ENCODE measurements around the gene NUP85. TPM values are rescaled to one million over a fixed set of nuclear protein-coding genes. Genes with fewer than 3 reads are reported as not detected.
"Not testable (repeated sequence)": the region's sequence is repeated elsewhere in the genome, so short reads cannot be mapped to it uniquely, and the experiment has no call there.

Gene NUP85
- total RNA-seq, 2 donors from 2014 or later, result 75.0 to 75.3 TPM

- Mint-ChIP-seq H3K27ac (peak overlapping the region; percentile 93), H3K27me3 (no peaks in the 10 kb centered on the region), H3K36me3 (ENCODE audit: low read depth) (no peaks in the 10 kb centered on the region), H3K4me1 (peaks cover 24% of the 10 kb centered on the region), H3K4me3 (peak overlapping the region; percentile 97)
- H3K9me3 ChIP-seq (ENCODE audit: control insufficient read depth, low read length, poor library complexity, severe bottlenecking), result no peaks in the 10 kb centered on the region
- DNase-seq (no peak), ATAC-seq (peak; percentile 4)
These were observed 23.2 kb upstream of the NUP85 start for GRCh38 chr17:75182319-75182568.

DNA sequence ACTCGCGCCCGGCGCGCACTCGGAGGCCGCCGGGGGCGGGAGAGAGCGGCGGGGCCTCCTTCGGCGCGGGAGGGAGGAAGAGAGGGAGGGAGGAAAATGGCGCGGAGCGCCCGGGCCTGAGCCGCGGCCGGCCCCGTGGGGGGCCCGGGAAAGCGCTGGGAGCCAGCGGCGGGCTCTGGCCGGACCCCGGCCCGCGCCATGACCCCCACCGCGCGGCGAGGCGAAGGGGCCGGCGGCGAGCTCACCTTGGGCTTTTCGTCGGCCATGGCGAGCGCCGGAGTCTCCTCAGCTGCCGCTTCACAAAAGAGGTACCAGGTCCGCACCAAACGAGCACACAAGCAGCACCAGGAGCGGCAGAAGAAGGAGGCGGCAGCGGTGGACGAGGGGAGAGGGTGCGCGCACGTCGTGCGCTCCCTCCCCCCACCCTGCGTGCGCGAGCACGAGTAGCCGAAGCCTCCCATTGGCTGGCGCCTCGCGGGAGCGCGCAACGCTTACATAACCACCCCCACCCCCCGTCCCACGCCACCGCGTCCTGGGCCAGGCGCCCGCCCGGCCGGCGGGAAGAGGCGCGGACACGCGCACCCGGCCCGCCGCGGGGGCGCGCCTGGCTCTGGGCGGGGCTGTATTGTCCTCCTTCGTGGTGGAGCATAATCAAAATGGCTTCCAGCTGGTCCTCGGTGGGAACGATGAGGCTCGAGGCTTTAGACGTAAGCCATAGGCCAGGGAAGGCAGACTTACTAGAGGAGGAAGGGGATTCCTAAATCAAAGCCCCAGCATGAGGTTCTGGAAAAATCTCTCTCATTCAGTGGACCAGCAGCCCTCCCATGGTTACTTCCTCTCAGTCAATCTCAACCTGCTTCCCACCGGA, 22.7 kb upstream of the NUP85 start, which contains the start of gene SUMO2:
TSS of gene SUMO2 (minus strand) at position 391 of the 868 bp plus-strand sequence. CDS start at position 266, 125 bp downstream.
- no peaks in the 10 kb centered on the region for H3K27me3 Mint-ChIP-seq
- H3K36me3 Mint-ChIP-seq (ENCODE audit: low read depth), result no peaks in the 10 kb centered on the region
- no peaks in the 10 kb centered on the region for H3K9me3 ChIP-seq (ENCODE audit: control insufficient read depth, low read length, poor library complexity, severe bottlenecking)
- peaks cover 24% of the 10 kb centered on the region for H3K4me1 Mint-ChIP-seq
- peak within 1 kb of the TSS; percentile 97 for H3K4me3 Mint-ChIP-seq
- peak within 1 kb of the TSS; percentile 98 for H3K27ac Mint-ChIP-seq
- peak; percentile 93 to 95 (median 94) for DNase-seq
- ATAC-seq, result peak; percentile 81

- H3K4me1 Mint-ChIP-seq, result peaks cover 27% of the 10 kb centered on the region
- DNase-seq (no peak), ATAC-seq (no peak)
- peak overlapping the region; percentile 98 for H3K27ac Mint-ChIP-seq
- no peaks in the 10 kb centered on the region for H3K36me3 Mint-ChIP-seq (ENCODE audit: low read depth)
- no peaks in the 10 kb centered on the region for H3K9me3 ChIP-seq (ENCODE audit: control insufficient read depth, low read length, poor library complexity, severe bottlenecking)
- H3K4me3 Mint-ChIP-seq, result peak overlapping the region; percentile 97
- no peaks in the 10 kb centered on the region for H3K27me3 Mint-ChIP-seq
These were observed 21.2 kb upstream of the NUP85 start for GRCh38 chr17:75183999-75184884.

- no peaks in the 10 kb centered on the region for H3K36me3 Mint-ChIP-seq (ENCODE audit: low read depth)
- DNase-seq (no peak), ATAC-seq (no peak)
- H3K27ac Mint-ChIP-seq, result peak overlapping the region; percentile 62
- H3K9me3 ChIP-seq (ENCODE audit: control insufficient read depth, low read length, poor library complexity, severe bottlenecking), result no peaks in the 10 kb centered on the region
- peaks cover 12% of the 10 kb centered on the region for H3K4me1 Mint-ChIP-seq
- H3K4me3 Mint-ChIP-seq, result no peak overlapping the region
- H3K27me3 Mint-ChIP-seq, result no peaks in the 10 kb centered on the region
These were observed 16.9 kb upstream of the NUP85 start for GRCh38 chr17:75188614-75189013.

GRCh38 chr17:75191584-75191983, 13.9 kb upstream of the NUP85 start:
- no peak for ATAC-seq
- no peaks in the 10 kb centered on the region for H3K36me3 Mint-ChIP-seq (ENCODE audit: low read depth)
- no peaks in the 10 kb centered on the region for H3K9me3 ChIP-seq (ENCODE audit: control insufficient read depth, low read length, poor library complexity, severe bottlenecking)
- H3K27me3 Mint-ChIP-seq, result no peaks in the 10 kb centered on the region
- peaks cover 4% of the 10 kb centered on the region for H3K4me1 Mint-ChIP-seq
- H3K4me3 Mint-ChIP-seq, result no peak overlapping the region
- no peak for DNase-seq
- no peak overlapping the region for H3K27ac Mint-ChIP-seq

DNA sequence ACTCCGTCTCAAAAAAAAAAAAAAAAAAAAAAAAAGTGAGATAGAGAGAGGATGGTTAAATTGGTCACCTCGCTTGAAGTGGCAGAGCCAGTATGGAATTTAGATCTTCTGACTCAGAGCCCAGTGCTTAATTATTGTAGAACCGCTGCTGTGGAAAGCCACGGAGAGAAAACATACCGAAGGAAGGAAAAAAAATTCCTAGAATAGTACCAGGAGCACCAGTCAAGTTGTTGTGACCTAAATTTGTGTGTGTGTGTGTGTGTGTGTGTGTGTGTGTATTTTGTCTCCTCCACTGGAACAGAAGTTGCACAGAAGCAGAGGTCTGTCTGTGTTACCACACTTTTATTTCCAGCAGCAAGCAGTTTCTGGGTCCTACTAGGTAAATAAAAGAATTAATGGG, 10.6 kb upstream of the NUP85 start:
- H3K4me3 Mint-ChIP-seq, result no peak overlapping the region
- ATAC-seq (no peak), DNase-seq (no peak)
- H3K27ac Mint-ChIP-seq, result no peak overlapping the region
- H3K9me3 ChIP-seq (ENCODE audit: control insufficient read depth, low read length, poor library complexity, severe bottlenecking), result no peaks in the 10 kb centered on the region
- H3K4me1 Mint-ChIP-seq, result peaks cover 2% of the 10 kb centered on the region
- no peaks in the 10 kb centered on the region for H3K27me3 Mint-ChIP-seq
- H3K36me3 Mint-ChIP-seq (ENCODE audit: low read depth), result no peaks in the 10 kb centered on the region

DNA sequence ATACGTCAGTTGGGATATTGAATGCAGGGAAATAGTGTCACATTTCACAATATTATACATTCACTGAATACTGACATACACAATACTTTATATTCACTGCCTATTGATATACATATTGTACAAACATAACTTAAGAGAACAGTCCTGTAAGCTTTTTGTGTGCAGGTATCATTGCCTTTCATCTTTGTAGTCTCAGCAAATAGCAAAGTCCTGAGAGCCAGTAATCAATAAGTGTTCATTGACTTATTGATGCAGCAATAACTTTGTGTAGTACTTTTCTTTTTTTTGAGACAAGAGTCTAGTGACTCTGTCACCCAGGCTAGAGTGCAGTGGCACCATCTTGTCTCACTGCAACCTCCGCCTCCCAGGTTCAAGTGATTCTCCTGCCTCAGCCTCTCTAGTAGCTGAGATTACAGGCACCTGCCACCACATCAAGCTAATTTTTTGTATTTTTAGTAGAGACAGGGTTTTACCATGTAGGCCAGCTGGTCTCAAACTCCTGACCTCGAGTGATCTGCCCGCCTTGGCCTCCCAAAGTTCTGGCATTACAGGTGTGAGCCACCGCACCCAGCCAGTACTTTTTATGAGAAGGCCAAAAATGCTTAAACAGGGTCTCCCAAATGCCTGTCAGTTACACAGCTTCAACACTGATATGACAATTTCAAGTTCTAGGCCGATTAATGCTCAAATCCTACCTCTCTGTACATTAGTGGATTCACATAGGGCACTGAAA, 5.4 kb upstream of the NUP85 start:
- DNase-seq (no peak), ATAC-seq (no peak)
- peaks cover 7% of the 10 kb centered on the region for H3K4me1 Mint-ChIP-seq
- H3K27ac Mint-ChIP-seq, result no peak overlapping the region
- no peak overlapping the region for H3K4me3 Mint-ChIP-seq
- no peaks in the 10 kb centered on the region for H3K27me3 Mint-ChIP-seq
- no peaks in the 10 kb centered on the region for H3K9me3 ChIP-seq (ENCODE audit: control insufficient read depth, low read length, poor library complexity, severe bottlenecking)
- H3K36me3 Mint-ChIP-seq (ENCODE audit: low read depth), result no peaks in the 10 kb centered on the region

GRCh38 chr17:75205793-75206163, 299 bp downstream of the NUP85 start:
- Mint-ChIP-seq H3K4me3 (peak overlapping the region; percentile 95), H3K27me3 (no peaks in the 10 kb centered on the region), H3K36me3 (ENCODE audit: low read depth) (no peaks in the 10 kb centered on the region), H3K4me1 (peaks cover 20% of the 10 kb centered on the region), H3K27ac (peak overlapping the region; percentile 95)
- ATAC-seq, result no peak
- DNase-seq, result no peak
- no peaks in the 10 kb centered on the region for H3K9me3 ChIP-seq (ENCODE audit: control insufficient read depth, low read length, poor library complexity, severe bottlenecking)

GRCh38 chr17:75207050-75207407, 1.6 kb downstream of the NUP85 start:
- ATAC-seq; H3K27me3 Mint-ChIP-seq; DNase-seq; H3K9me3 ChIP-seq (ENCODE audit: control insufficient read depth, low read length, poor library complexity, severe bottlenecking); H3K36me3 Mint-ChIP-seq (ENCODE audit: low read depth): not testable (repeated sequence)
- H3K27ac Mint-ChIP-seq, result peak overlapping the region; percentile 95
- peaks cover 15% of the 10 kb centered on the region for H3K4me1 Mint-ChIP-seq
- H3K4me3 Mint-ChIP-seq, result peak overlapping the region; percentile 95

- Mint-ChIP-seq H3K27me3 (no peaks in the 10 kb centered on the region), H3K4me3 (peak overlapping the region; percentile 31), H3K36me3 (ENCODE audit: low read depth) (peaks cover 3% of the 10 kb centered on the region), H3K4me1 (peaks cover 15% of the 10 kb centered on the region), H3K27ac (no peak overlapping the region)
- DNase-seq (no peak), ATAC-seq (no peak)
- no peaks in the 10 kb centered on the region for H3K9me3 ChIP-seq (ENCODE audit: control insufficient read depth, low read length, poor library complexity, severe bottlenecking)
These were observed 2.3 kb downstream of the NUP85 start for GRCh38 chr17:75207760-75208159.

DNA sequence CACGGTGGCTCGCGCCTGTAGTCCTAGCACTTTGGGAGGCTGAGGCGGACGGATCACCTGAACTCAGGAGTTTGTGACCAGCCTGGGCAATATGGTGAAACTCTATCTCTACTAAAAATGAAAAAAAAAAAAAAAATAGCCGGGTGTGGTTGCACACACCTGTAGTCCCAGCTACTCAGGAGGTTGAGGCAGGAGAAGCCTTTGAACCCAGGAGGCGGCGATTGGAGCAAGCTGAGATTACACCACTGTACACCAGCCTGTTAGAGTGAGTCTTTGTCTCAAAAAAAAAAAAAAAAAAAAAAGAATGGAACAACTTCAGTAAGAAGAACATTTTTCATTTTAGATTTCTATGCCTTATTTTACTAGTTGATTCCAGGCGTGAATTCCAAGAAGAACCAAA, 2.7 kb downstream of the NUP85 start:
- Mint-ChIP-seq H3K27ac (no peak overlapping the region), H3K27me3 (no peaks in the 10 kb centered on the region), H3K36me3 (ENCODE audit: low read depth) (peaks cover 3% of the 10 kb centered on the region), H3K4me1 (peaks cover 15% of the 10 kb centered on the region), H3K4me3 (peak overlapping the region; percentile 31)
- H3K9me3 ChIP-seq (ENCODE audit: control insufficient read depth, low read length, poor library complexity, severe bottlenecking), result no peaks in the 10 kb centered on the region
- DNase-seq (no peak), ATAC-seq (no peak)

- ATAC-seq, result no peak
- Mint-ChIP-seq H3K4me3 (no peak overlapping the region), H3K27ac (no peak overlapping the region), H3K36me3 (ENCODE audit: low read depth) (peaks cover 3% of the 10 kb centered on the region), H3K27me3 (no peaks in the 10 kb centered on the region), H3K4me1 (peaks cover 15% of the 10 kb centered on the region)
- DNase-seq, result no peak
- no peaks in the 10 kb centered on the region for H3K9me3 ChIP-seq (ENCODE audit: control insufficient read depth, low read length, poor library complexity, severe bottlenecking)
These were observed 3.6 kb downstream of the NUP85 start for GRCh38 chr17:75209061-75209460.

GRCh38 chr17:75218131-75218530, 12.7 kb downstream of the NUP85 start:
- H3K9me3 ChIP-seq (ENCODE audit: control insufficient read depth, low read length, poor library complexity, severe bottlenecking), result no peaks in the 10 kb centered on the region
- Mint-ChIP-seq H3K27me3 (no peaks in the 10 kb centered on the region), H3K4me3 (no peak overlapping the region), H3K27ac (no peak overlapping the region), H3K36me3 (ENCODE audit: low read depth) (peaks cover 8% of the 10 kb centered on the region), H3K4me1 (peaks cover 7% of the 10 kb centered on the region)
- DNase-seq, result no peak
- ATAC-seq, result no peak

All from T-helper 17 cell (primary cell).